ENCODE data around the gene LRRC9. TPM values are rescaled to one million over a fixed set of nuclear protein-coding genes. Genes with fewer than 3 reads are reported as not detected.

The LRRC9 gene
- total RNA-seq, 2 experiments from 2014 or later, result not detected

GRCh38 chr14:60067882-60068281 lies 147.9 kb downstream of the LRRC9 start:
- H3K27me3 Mint-ChIP-seq, result no peaks in the 10 kb centered on the region
- no peak overlapping the region for H3K4me3 Mint-ChIP-seq
- H3K27ac Mint-ChIP-seq, result no peak overlapping the region
- H3K36me3 Mint-ChIP-seq (ENCODE audit: low read depth), result no peaks in the 10 kb centered on the region
- ATAC-seq (no peak), DNase-seq (no peak)
- no peaks in the 10 kb centered on the region for H3K9me3 Mint-ChIP-seq
- no peaks in the 10 kb centered on the region for H3K4me1 Mint-ChIP-seq (ENCODE audit: low read depth)
- intact Hi-C loops (cut with micrococcal nuclease), result no loop called here
- ChIA-PET CTCF (interaction anchor here (0.6 to 2.7 kb wide), 4 partner anchors 103 to 264 kb away, joined by 3 to 19 read pairs (median 4); no protein-coding TSS in a partner anchor), POLR2A (no interaction called here)
- TF ChIP-seq, protein P1, sequence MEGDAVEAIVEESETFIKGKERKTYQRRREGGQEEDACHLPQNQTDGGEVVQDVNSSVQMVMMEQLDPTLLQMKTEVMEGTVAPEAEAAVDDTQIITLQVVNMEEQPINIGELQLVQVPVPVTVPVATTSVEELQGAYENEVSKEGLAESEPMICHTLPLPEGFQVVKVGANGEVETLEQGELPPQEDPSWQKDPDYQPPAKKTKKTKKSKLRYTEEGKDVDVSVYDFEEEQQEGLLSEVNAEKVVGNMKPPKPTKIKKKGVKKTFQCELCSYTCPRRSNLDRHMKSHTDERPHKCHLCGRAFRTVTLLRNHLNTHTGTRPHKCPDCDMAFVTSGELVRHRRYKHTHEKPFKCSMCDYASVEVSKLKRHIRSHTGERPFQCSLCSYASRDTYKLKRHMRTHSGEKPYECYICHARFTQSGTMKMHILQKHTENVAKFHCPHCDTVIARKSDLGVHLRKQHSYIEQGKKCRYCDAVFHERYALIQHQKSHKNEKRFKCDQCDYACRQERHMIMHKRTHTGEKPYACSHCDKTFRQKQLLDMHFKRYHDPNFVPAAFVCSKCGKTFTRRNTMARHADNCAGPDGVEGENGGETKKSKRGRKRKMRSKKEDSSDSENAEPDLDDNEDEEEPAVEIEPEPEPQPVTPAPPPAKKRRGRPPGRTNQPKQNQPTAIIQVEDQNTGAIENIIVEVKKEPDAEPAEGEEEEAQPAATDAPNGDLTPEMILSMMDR (IDR thresholded peaks at IDR 0.05), result no peak

- TF ChIP-seq, protein P1 (IDR thresholded peaks at IDR 0.05), result no peak
- no peak overlapping the region for H3K27ac Mint-ChIP-seq
- POLR2A ChIA-PET, result no interaction called here
- CTCF ChIA-PET, result interaction anchor here (1.0 kb wide), 1 partner anchor 28 kb away, joined by 3 read pairs; no protein-coding TSS in a partner anchor
- intact Hi-C loops (cut with micrococcal nuclease), result no loop called here
- peaks cover 3% of the 10 kb centered on the region for H3K4me1 Mint-ChIP-seq (ENCODE audit: low read depth)
- peaks cover 1% of the 10 kb centered on the region for H3K36me3 Mint-ChIP-seq (ENCODE audit: low read depth)
- H3K27me3 Mint-ChIP-seq, result peaks cover 1% of the 10 kb centered on the region
- peaks cover 4% of the 10 kb centered on the region for H3K9me3 Mint-ChIP-seq
- H3K4me3 Mint-ChIP-seq, result no peak overlapping the region
- ATAC-seq (no peak), DNase-seq (no peak)
Observed at GRCh38 chr14:60079723-60080122, 159.8 kb downstream of the LRRC9 start.

DNA sequence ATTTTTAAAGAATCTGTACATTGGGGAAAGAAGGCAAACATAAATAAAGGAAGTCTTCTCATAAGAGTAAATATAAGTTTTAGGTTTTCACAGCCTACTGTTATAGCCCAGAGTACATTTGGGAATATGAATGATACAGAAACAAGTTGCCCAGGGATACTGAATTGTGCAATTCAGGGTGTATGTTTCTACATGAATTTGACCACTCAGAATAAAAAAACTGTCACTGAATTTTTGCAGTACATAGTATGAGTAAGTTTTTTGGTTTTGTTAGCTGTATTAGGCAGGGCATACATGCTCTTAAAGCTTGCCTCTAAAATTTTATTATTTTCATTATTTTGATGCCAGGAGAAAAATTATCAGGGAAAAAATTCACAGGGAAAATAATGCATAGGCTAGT lies 165.1 kb downstream of the LRRC9 start:
- Mint-ChIP-seq H3K4me1 (ENCODE audit: low read depth) (no peaks in the 10 kb centered on the region), H3K27ac (no peak overlapping the region), H3K36me3 (ENCODE audit: low read depth) (no peaks in the 10 kb centered on the region), H3K9me3 (no peaks in the 10 kb centered on the region), H3K4me3 (no peak overlapping the region), H3K27me3 (no peaks in the 10 kb centered on the region)
- ChIA-PET POLR2A (no interaction called here), CTCF (no interaction called here)
- ATAC-seq, result no peak
- no peak for DNase-seq
- intact Hi-C loops (cut with micrococcal nuclease), result no loop called here
- TF ChIP-seq, protein P1 (IDR thresholded peaks at IDR 0.05), result no peak

- POLR2A ChIA-PET, result no interaction called here
- no peaks in the 10 kb centered on the region for H3K27me3 Mint-ChIP-seq
- no peak overlapping the region for H3K4me3 Mint-ChIP-seq
- H3K27ac Mint-ChIP-seq, result no peak overlapping the region
- DNase-seq (no peak), ATAC-seq (no peak)
- no peaks in the 10 kb centered on the region for H3K36me3 Mint-ChIP-seq (ENCODE audit: low read depth)
- intact Hi-C loops (cut with micrococcal nuclease), result no loop called here
- CTCF ChIA-PET, result no interaction called here
- TF ChIP-seq, protein P1 (IDR thresholded peaks at IDR 0.05), result no peak
- no peaks in the 10 kb centered on the region for H3K9me3 Mint-ChIP-seq
- H3K4me1 Mint-ChIP-seq (ENCODE audit: low read depth), result peaks cover 4% of the 10 kb centered on the region
Observed at GRCh38 chr14:60085693-60086092, 165.7 kb downstream of the LRRC9 start.

DNA sequence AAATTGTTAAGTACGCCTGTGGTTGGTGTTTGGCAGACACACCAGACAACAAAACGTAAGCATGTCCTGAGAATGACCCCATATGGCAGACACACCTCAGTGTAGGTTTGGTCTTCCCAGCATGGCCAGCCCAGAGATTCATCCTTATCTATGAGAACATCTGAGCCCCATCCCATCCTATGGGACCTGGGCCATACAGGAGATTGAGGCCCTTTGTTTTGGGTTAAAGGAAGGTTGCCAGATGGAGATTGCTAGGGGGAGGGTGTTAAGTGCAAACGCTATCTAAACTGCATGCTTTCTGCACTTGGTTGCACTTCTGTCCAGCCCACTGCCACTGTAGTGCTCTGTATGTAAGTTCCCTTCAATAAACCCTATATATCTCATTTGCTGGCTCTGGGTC lies 167.7 kb downstream of the LRRC9 start:
- Mint-ChIP-seq H3K36me3 (ENCODE audit: low read depth) (peaks cover 2% of the 10 kb centered on the region), H3K27me3 (no peaks in the 10 kb centered on the region), H3K27ac (no peak overlapping the region), H3K4me3 (no peak overlapping the region), H3K9me3 (no peaks in the 10 kb centered on the region), H3K4me1 (ENCODE audit: low read depth) (peaks cover 4% of the 10 kb centered on the region)
- DNase-seq, result no peak
- CTCF ChIA-PET, result interaction anchor here (3.8 to 5.7 kb wide), 2 partner anchors 96 to 123 kb away, joined by 17 to 31 read pairs; no protein-coding TSS in a partner anchor
- POLR2A ChIA-PET, result no interaction called here
- intact Hi-C loops (cut with micrococcal nuclease), result no loop called here
- TF ChIP-seq, protein P1 (IDR thresholded peaks at IDR 0.05), result no peak
- no peak for ATAC-seq

Data from activated CD8-positive, alpha-beta T cell treated with anti-CD3 and anti-CD28 coated beads for 36 hours (primary cell).